Measurements from ENCODE around the gene RNF213.

Gene RNF213

GRCh38 chr17:80446645-80447405 is 186.2 kb downstream of the RNF213 start:
- DNase-seq: no peak
- no peak for TF ChIP-seq CTCF (IDR thresholded peaks at IDR 0.05; ENCODE audit: low read depth, low read length)
- H3K9me3 ChIP-seq (ENCODE audit: severe bottlenecking): no peaks in the 10 kb centered on the region
- H3K27me3 ChIP-seq (ENCODE audit: insufficient read depth, low read depth, severe bottlenecking): no peaks in the 10 kb centered on the region
- H3K36me3 ChIP-seq: no peaks in the 10 kb centered on the region
- H3K27ac ChIP-seq: peak overlapping the region; percentile 65
- H3K4me3 ChIP-seq (ENCODE audit: low read depth, low read length): no peak overlapping the region

- Histone ChIP-seq H3K27ac (peak overlapping the region; percentile 65), H3K27me3 (ENCODE audit: insufficient read depth, low read depth, severe bottlenecking) (no peaks in the 10 kb centered on the region), H3K9me3 (ENCODE audit: severe bottlenecking) (no peaks in the 10 kb centered on the region), H3K4me3 (ENCODE audit: low read depth, low read length) (no peak overlapping the region), H3K36me3 (no peaks in the 10 kb centered on the region)
- DNase-seq: peak; percentile 33
- TF ChIP-seq CTCF (IDR thresholded peaks at IDR 0.05; ENCODE audit: low read depth, low read length): no peak
Measured at GRCh38 chr17:80447790-80448189, 187.1 kb downstream of the RNF213 start.
